Activated T-cell treated with anti-CD3 and anti-CD28 coated beads, Interleukin-2, amount 50 U/mL, for 1 hour (primary cell): ENCODE data around the gene ADAM12.

Source experiments
- DNase-seq: peaks from one replicate; pipeline ENCODE4 v3.0.0-alpha.2; 2020

The ADAM12 gene

GRCh38 chr10:126037946-126038345, 350.3 kb downstream of the ADAM12 start:
- no peak for DNase-seq

GRCh38 chr10:126036515-126036914, 351.8 kb downstream of the ADAM12 start:
- no peak for DNase-seq

GRCh38 chr10:126034586-126034985, 353.7 kb downstream of the ADAM12 start:
- DNase-seq: no peak

GRCh38 chr10:126029999-126030398, 358.3 kb downstream of the ADAM12 start:
- no peak for DNase-seq

- DNase-seq: no peak
Observed at GRCh38 chr10:126027692-126028091, 360.6 kb downstream of the ADAM12 start.

GRCh38 chr10:126022841-126023240, 365.4 kb downstream of the ADAM12 start:
- no peak for DNase-seq

GRCh38 chr10:126021833-126022500, 366.3 kb downstream of the ADAM12 start:
- DNase-seq: no peak

- DNase-seq: no peak
Observed at GRCh38 chr10:126017961-126018560, 370.2 kb downstream of the ADAM12 start.

GRCh38 chr10:126016882-126017281, 371.4 kb downstream of the ADAM12 start:
- DNase-seq: no peak

GRCh38 chr10:126016156-126016805, 372.0 kb downstream of the ADAM12 start:
- DNase-seq: no peak

- no peak for DNase-seq
Observed at GRCh38 chr10:126015413-126015812, 372.9 kb downstream of the ADAM12 start.

- DNase-seq: no peak
Observed at GRCh38 chr10:126014309-126014708, 374.0 kb downstream of the ADAM12 start.

GRCh38 chr10:126013489-126014281, 374.6 kb downstream of the ADAM12 start:
- DNase-seq: no peak

GRCh38 chr10:126012485-126012884, 375.8 kb downstream of the ADAM12 start:
- DNase-seq: no peak

- no peak for DNase-seq
Observed at GRCh38 chr10:126011995-126012394, 376.3 kb downstream of the ADAM12 start.

- DNase-seq: no peak
Observed at GRCh38 chr10:126009650-126010049, 378.6 kb downstream of the ADAM12 start.

GRCh38 chr10:126006906-126007305, 381.4 kb downstream of the ADAM12 start:
- no peak for DNase-seq

- no peak for DNase-seq
Observed at GRCh38 chr10:126006264-126006663, 382.0 kb downstream of the ADAM12 start.

GRCh38 chr10:126004752-126005151, 383.5 kb downstream of the ADAM12 start:
- DNase-seq: no peak

- no peak for DNase-seq
Observed at GRCh38 chr10:126001576-126001975, 386.7 kb downstream of the ADAM12 start.

GRCh38 chr10:125999694-126000093, 388.6 kb downstream of the ADAM12 start:
- no peak for DNase-seq

- no peak for DNase-seq
Observed at GRCh38 chr10:125997586-125997985, 390.7 kb downstream of the ADAM12 start.

- DNase-seq: no peak
Observed at GRCh38 chr10:125995726-125996304, 392.5 kb downstream of the ADAM12 start.
